Peyer's patch (tissue), 4 donors: ENCODE results near the gene B3GALT5.

Experiments
- CTCF ChIP-seq, 6 experiments: fragments of 450-650 bp in 4 of 6; fragments of 200-600 bp in 2 of 6; sonication (generic) in 1 of 6; IDR thresholded peaks; one replicate each; pipeline ENCODE4 v1.5.1; 2017 to 2019; ENCODE audit warnings: antibody characterized with exemption in 6 of 6, mild to moderate bottlenecking in 3 of 6, moderate library complexity in 1 of 6
- POLR2A ChIP-seq, 2 donors: fragments of 450-650 bp; IDR thresholded peaks; one replicate each; pipeline ENCODE4 v1.5.1; 2017; ENCODE audit warnings: antibody characterized with exemption in 2 of 2, mild to moderate bottlenecking in 2 of 2, moderate library complexity in 2 of 2

GRCh38 chr21:39630191-39630591 lies 17.5 kb downstream of the B3GALT5 start:
- no peak for TF ChIP-seq CTCF (IDR thresholded peaks at IDR 0.05)
- no peak for TF ChIP-seq POLR2A (IDR thresholded peaks at IDR 0.05)
